NCI-H2081 treated with DMSO at 0.1 percent for 48 hours (cell line): ENCODE measurements around the gene NMT2.

Experiments used
- DNase-seq: peaks from one replicate; lab custom pipeline; 2025; lab: John Stamatoyannopoulos, UW

NMT2 gene

DNA sequence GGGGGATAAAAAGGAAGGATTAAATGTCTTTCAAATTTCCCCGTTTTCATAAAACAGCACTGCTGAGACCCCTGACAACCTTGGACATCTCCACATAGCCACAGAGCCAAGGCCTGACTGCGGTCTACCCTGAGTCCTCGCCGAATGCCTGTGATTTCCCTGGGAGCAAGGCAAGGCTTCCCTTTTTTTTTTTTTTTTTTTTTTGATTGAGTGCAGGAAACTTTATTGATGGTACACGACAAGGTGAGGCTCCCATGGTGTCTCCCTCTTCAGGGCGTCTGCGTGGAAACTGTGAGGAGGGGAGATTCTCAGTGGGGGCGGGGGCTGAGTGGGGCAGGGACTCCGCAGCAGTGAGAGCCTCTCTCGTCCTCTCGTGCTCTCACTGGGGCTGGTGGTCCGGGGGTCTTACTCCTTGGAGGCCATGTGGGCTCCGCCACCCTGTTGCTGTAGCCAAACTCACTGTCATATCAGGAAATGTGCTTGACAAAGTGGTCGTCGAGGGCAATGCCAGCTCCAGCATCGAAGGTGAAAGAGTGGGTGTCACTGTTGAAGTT is 75.6 kb downstream of the NMT2 start:
- DNase-seq: no peak

DNA sequence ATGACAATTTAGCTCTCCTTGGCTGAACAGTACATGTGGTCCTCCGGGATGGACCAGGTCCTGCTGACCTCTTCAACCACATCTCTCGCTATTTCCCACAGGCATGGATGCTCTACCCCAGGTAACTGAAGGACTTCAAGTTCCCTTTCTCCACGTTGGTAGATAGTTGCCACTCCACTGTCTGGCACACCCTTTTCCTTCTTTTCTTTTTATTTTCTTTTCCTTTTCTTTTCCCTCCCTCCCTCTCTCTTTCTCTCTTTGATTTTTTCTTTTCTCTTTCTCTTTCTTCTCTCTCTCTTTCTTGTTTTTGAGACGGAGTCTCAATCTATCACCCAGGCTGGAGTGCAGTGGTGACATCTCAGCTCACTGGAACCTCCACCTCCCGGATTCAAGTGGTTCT is 77.1 kb downstream of the NMT2 start:
- DNase-seq: no peak

DNA sequence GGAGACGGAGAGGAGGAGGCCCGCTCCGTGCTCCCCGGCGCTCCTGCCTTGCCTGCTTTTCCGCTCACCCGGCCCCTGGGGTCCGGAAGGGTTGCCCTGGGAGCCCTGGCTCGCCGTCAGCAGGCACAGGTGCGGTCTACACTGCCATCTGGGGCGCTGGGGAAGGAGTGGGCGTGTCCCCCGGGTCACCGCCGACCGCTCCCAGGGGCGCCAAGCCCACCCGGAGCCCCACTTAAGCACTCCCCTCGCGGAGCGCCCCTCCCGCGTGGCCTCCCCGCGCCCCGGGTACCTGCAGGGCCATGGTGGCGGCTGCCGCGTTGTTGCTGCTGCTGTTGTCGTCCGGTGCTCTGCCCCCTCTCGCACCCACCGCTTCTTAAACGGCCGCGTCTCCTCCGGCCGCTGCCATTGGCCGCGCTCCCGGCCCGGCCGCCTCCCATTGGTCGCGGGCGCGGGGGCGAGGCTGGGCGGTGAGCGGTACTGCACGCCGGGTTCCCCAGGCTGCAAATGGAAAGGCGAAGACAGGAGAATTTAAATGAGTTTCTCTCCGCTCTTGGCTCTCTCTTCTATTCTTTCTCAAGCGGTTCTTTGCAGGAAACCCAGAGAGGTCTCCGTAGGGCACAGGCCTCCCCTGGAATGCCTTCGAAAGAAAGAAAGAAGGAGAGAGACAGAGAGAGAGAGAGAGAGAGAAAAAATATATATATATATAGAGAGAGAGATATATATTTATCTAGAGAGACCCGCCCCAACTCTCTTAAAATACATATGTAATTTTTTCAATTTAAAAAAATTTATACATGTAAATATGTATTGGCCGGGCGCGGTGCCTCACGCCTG is 79.8 kb downstream of the NMT2 start, which contains the start of gene ACBD7:
Gene ACBD7 (minus strand): TSS at position 349 of the 834 bp plus-strand sequence. CDS start 48 bp downstream, at position 301.
- DNase-seq: peak; percentile 18

DNA sequence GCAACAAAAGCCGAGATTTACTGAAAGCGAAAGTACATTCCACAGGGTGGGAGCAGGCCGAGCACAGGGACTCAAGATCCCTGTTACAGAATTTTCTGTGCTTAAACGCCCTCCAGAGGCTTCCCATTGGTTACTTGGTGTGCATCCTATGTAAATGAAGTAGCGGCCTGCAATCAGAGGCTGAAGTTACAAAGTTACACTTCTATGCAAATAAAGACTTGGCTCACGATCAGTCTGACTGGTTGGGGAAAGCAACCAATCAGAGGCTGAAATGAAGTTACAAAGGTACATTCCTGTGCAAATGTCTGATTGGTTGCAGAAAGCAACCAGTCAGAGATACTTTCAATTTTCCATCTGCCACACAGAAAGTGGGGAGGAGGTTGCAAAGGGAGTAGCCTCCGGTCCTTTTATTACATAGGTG is 84.0 kb downstream of the NMT2 start:
- DNase-seq: no peak

DNA sequence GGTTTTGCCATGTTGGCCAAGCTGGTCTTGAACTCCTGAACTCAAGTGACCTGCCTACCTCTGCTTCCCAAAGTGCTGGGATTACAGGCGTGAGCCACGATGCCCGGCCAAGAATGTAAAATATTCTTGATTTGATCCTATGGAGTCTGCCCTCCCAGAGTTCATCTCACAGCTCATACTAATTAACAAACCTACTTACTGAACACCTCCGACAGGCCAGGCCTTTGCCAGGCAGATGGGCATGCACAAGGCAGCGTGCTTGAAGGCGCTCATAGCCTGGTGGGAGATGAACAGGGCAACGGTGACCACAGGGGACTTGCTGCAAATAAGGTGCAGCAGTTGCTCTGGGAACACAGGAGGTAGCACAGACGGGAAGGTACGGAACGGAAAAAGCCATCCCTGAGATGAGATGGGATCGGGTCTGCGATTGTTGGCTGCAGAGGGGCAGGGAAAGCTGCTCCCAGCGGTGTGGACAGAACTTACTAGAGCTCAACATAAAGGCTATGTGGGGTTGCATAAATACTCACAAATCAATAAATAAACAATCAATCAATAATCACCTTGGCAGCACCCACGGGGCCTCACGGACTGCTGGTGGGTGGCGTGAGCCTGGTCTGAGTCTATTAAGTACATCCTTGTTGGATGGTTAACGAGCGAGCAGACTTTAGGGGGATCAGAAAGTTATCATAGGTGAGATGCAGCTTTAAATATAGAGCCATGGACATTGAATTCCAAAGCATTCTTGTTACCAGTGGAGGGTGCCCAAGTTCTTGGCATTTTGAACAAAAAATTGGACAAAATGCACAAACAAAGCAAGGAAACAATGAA is 84.6 kb downstream of the NMT2 start:
- DNase-seq: no peak

DNA sequence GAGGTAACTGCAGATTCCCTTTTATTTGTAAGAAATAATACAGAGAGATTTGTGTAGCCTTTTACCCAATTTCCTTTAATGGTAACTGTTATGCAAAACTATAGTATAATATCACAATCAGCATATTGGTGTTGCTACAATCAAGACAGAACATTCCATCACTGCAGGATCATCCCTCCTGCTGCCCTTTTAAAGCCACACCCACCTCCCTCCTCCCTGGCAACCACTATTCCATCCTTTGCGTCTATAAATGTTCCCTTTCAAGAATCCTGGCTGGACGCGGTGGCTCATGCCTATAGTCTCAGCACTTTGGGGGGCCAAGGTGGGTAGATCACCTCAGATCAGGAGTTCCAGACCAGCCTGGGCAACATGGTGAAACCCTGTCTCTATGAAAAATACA is 93.1 kb downstream of the NMT2 start:
- no peak for DNase-seq

DNA sequence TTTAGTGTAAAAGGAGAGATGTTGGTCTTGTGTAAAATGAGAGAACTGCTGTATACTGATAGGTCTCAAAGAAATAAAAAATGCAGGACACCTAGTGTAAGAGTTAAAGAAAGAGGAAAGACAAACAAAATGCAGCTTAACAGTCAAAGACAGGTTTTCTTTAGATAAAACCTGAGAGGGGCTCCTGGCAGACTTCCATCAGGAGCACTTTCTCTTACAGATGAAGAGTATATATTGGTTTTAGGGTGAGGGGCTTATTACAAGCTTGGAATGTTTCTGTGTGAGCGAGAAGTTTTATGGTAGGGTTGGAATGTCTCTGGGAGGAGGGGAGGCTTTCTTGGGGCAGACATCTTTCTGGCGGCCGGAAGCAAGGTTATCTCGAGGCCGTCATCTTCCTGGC is 96.1 kb downstream of the NMT2 start:
- no peak for DNase-seq

DNA sequence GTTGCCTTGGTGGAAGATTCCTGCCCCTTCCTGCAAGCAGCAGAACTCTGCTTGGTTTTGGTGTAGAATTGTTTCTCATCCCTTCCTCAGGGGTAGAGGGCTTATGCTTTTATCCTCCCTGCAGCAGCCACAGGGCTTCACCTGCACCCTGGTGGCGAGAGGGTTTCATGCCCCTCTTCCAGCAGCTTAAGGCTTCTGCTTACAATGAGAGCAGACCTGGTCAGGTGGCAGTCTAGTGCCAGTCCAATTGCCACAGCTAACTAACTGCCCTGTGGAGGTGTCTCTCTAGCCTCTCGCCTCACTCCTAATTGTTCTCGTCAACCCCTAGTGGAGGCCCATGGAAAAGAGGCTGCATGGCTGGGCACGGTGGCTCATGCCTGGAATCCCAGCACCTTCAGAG is 99.3 kb downstream of the NMT2 start:
- DNase-seq: no peak

DNA sequence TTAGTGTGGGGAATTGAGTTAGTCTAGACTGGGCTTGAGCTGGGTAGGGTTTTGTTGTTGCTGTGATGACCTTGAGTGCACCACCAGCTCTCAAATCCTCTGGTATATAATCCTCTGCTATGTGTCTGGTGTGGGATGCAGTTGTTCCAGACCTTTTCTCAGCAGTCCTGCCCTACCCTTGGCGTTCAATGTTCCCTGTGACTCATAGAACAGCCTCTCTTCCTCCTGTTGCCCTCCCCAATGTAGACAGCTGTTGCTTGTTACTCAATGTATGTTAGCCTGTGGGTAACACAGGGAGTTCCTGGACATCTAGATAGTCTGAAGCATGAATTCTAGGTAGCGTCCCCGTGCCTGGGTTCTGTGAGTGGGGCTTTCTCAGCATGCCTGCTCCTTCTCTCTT is 99.7 kb downstream of the NMT2 start:
- DNase-seq: no peak

DNA sequence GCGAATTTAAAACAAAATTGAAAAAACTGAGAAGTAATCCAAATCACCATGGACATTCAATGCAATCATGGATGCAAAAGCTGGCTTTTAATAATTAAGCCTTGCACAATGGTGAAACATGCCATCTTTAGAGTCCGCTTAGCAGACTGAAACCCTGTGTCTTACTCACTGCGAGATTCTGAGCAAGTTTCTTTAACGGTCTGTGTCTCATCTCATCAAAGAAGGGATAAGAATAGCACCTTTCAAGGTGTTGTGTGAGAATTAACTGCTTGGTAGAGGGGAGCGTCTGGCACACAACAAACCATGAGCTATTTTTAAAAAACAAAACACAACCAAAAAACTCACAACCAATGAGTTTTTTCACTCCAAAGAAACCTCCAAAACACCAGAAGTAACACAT is 101.3 kb downstream of the NMT2 start:
- DNase-seq: no peak

DNA sequence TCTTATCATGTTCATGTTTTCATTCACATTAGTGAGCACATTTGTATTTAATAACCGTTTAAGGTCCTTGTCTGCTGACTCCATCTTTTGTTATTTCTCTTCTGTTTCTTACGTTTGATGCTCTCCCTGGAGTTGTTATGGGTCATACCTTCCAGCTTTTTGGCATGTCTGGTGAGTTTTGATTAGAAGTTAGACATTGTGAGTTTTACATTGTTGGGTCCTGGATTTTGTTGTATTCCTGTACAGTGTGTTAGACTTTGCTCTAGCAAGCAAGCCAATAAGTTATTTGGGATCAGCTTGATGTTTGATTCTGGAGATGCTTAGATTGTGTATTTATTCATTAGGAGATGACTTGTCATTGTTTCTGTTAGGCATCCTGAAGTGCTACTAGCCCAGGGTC is 107.9 kb downstream of the NMT2 start:
- DNase-seq: no peak

DNA sequence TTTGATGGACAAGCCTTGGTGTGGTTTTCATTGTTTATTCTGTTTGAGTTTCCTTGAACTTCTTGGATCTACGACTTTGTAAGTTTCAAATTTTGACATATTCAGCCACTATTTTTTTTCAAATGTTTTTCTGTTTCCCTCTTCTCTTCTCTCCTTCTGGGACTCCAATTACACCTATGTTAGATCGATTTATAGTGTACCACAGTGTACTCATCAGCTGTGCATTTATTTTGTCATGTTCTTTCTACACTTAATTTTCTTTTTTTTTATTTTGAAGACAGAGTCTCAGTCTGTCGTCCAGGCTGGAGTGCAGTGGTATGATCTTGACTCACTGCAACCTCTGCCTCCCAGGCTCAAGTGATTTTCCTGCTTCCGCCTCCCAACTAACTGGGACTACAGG is 108.6 kb downstream of the NMT2 start:
- no peak for DNase-seq

DNA sequence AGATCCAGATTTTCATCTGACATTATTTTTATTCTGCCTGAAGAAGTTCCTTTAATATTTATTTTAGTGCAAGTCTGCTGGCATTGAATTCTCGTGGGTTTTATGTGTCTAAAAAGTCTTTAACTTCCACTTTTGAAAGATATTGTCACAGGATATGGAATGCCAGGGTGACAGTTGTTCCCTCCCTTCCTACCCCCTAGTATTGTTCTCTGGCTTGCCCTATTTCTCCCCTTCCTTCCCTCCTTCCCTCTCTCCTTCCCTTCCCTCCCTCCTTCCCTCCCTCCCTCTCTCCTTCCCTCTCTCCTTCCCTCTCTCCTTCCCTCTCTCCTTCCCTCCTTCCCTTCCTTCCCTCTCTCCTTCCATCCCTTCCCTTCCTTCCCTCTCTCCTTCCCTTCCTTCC is 109.8 kb downstream of the NMT2 start:
- DNase-seq: no peak
